ENCODE measurements around the gene ALX4. TPM values are rescaled to one million over a fixed set of nuclear protein-coding genes. Genes with fewer than 3 reads are reported as not detected.

Gene ALX4
- total and polyA plus RNA-seq, 2 of the 8 experiments (the other 6 are each of a cell fraction or from before 2014, with no cell fraction given): not detected

DNA sequence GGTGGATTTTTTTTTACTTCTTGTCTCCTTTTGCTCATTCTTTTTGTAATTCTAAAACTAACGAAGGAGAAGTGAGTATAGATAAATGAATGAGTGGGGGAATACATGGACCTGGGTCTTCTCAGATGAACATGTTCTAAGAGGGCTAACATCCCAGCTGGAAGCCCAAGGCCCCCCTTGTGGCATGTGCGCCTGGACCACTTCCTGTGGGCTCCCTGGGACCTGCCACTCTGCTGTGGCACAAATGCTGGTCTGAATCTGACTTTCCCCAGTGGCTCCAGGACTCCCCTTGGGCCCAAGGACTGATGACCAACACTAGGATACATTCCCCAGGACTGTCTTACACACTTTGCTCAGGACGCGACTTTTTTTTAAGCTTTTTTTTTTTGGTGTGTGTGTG, 32.7 kb upstream of the ALX4 start (continued):
- TF ChIP-seq, protein P1, sequence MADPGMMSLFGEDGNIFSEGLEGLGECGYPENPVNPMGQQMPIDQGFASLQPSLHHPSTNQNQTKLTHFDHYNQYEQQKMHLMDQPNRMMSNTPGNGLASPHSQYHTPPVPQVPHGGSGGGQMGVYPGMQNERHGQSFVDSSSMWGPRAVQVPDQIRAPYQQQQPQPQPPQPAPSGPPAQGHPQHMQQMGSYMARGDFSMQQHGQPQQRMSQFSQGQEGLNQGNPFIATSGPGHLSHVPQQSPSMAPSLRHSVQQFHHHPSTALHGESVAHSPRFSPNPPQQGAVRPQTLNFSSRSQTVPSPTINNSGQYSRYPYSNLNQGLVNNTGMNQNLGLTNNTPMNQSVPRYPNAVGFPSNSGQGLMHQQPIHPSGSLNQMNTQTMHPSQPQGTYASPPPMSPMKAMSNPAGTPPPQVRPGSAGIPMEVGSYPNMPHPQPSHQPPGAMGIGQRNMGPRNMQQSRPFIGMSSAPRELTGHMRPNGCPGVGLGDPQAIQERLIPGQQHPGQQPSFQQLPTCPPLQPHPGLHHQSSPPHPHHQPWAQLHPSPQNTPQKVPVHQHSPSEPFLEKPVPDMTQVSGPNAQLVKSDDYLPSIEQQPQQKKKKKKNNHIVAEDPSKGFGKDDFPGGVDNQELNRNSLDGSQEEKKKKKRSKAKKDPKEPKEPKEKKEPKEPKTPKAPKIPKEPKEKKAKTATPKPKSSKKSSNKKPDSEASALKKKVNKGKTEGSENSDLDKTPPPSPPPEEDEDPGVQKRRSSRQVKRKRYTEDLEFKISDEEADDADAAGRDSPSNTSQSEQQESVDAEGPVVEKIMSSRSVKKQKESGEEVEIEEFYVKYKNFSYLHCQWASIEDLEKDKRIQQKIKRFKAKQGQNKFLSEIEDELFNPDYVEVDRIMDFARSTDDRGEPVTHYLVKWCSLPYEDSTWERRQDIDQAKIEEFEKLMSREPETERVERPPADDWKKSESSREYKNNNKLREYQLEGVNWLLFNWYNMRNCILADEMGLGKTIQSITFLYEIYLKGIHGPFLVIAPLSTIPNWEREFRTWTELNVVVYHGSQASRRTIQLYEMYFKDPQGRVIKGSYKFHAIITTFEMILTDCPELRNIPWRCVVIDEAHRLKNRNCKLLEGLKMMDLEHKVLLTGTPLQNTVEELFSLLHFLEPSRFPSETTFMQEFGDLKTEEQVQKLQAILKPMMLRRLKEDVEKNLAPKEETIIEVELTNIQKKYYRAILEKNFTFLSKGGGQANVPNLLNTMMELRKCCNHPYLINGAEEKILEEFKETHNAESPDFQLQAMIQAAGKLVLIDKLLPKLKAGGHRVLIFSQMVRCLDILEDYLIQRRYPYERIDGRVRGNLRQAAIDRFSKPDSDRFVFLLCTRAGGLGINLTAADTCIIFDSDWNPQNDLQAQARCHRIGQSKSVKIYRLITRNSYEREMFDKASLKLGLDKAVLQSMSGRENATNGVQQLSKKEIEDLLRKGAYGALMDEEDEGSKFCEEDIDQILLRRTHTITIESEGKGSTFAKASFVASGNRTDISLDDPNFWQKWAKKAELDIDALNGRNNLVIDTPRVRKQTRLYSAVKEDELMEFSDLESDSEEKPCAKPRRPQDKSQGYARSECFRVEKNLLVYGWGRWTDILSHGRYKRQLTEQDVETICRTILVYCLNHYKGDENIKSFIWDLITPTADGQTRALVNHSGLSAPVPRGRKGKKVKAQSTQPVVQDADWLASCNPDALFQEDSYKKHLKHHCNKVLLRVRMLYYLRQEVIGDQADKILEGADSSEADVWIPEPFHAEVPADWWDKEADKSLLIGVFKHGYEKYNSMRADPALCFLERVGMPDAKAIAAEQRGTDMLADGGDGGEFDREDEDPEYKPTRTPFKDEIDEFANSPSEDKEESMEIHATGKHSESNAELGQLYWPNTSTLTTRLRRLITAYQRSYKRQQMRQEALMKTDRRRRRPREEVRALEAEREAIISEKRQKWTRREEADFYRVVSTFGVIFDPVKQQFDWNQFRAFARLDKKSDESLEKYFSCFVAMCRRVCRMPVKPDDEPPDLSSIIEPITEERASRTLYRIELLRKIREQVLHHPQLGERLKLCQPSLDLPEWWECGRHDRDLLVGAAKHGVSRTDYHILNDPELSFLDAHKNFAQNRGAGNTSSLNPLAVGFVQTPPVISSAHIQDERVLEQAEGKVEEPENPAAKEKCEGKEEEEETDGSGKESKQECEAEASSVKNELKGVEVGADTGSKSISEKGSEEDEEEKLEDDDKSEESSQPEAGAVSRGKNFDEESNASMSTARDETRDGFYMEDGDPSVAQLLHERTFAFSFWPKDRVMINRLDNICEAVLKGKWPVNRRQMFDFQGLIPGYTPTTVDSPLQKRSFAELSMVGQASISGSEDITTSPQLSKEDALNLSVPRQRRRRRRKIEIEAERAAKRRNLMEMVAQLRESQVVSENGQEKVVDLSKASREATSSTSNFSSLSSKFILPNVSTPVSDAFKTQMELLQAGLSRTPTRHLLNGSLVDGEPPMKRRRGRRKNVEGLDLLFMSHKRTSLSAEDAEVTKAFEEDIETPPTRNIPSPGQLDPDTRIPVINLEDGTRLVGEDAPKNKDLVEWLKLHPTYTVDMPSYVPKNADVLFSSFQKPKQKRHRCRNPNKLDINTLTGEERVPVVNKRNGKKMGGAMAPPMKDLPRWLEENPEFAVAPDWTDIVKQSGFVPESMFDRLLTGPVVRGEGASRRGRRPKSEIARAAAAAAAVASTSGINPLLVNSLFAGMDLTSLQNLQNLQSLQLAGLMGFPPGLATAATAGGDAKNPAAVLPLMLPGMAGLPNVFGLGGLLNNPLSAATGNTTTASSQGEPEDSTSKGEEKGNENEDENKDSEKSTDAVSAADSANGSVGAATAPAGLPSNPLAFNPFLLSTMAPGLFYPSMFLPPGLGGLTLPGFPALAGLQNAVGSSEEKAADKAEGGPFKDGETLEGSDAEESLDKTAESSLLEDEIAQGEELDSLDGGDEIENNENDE (IDR thresholded peaks at IDR 0.05; ENCODE audit: insufficient replicate concordance, low read length): no peak
- TF ChIP-seq RAD21 (IDR thresholded peaks at IDR 0.05 in 1 of 2, conservative IDR thresholded peaks at IDR 0.05 in 1 of 2; ENCODE audit: low read depth in 2 of 2, low read length in 2 of 2): no peak
- TF ChIP-seq PHF8 (conservative IDR thresholded peaks at IDR 0.05; ENCODE audit: low read depth, low read length): no peak
- no peak for TF ChIP-seq TBP (IDR thresholded peaks at IDR 0.05; ENCODE audit: low read depth, low read length)
- TF ChIP-seq POLR2A (IDR thresholded peaks at IDR 0.05; ENCODE audit: control extremely low read depth in 1 of 2, low read depth in 2 of 2, low read length in 2 of 2): no peak
- TF ChIP-seq CBX5 (IDR thresholded peaks at IDR 0.05; ENCODE audit: low read depth, low read length): no peak
- no peak for TF ChIP-seq NANOG (IDR thresholded peaks at IDR 0.05; ENCODE audit: insufficient read depth, low read depth, low read length, poor library complexity, severe bottlenecking)
- no peak for TF ChIP-seq FOSL1 (IDR thresholded peaks at IDR 0.05; ENCODE audit: insufficient read depth, low read depth, low read length)
